ENCODE measurements around the gene DTX3. TPM values are rescaled to one million over a fixed set of nuclear protein-coding genes. Genes with fewer than 3 reads are reported as not detected.

Gene DTX3
- total and polyA plus RNA-seq, 2 experiments from 2014 or later: 22.8 to 46.6 TPM

Other genes with a start within 250 kb of the DTX3 start
- 17.7 and 19.6 TPM in 2 replicates for gene R3HDM2, start 173.8 kb upstream of the DTX3 start, total RNA-seq (2014; rRNA removed; shearing (Covaris generic))
- 9.6 and 10.2 TPM in 2 replicates for gene R3HDM2, start 173.8 kb upstream of the DTX3 start, polyA plus RNA-seq (2016; fragmentation: Nextera tagmentation; extraction: Ambion mirVana)
- gene INHBC, start 170.0 kb upstream of the DTX3 start, total RNA-seq (2014; rRNA removed; shearing (Covaris generic)): not detected in 2 replicates
- gene INHBC, start 170.0 kb upstream of the DTX3 start, polyA plus RNA-seq (2016; fragmentation: Nextera tagmentation; extraction: Ambion mirVana): 0.53 TPM in 1 of 2 replicates, not detected in the other
- gene INHBE, start 149.5 kb upstream of the DTX3 start, total RNA-seq (2014; rRNA removed; shearing (Covaris generic)): 19.4 and 29.0 TPM in 2 replicates
- gene INHBE, start 149.5 kb upstream of the DTX3 start, polyA plus RNA-seq (2016; fragmentation: Nextera tagmentation; extraction: Ambion mirVana): 5.6 and 7.4 TPM in 2 replicates
- 16.1 and 18.1 TPM in 2 replicates for gene GLI1, start 145.0 kb upstream of the DTX3 start, total RNA-seq (2014; rRNA removed; shearing (Covaris generic))
- gene GLI1, start 145.0 kb upstream of the DTX3 start, polyA plus RNA-seq (2016; fragmentation: Nextera tagmentation; extraction: Ambion mirVana): 4.8 and 5.6 TPM in 2 replicates
- gene ARHGAP9, start 125.0 kb upstream of the DTX3 start, total RNA-seq (2014; rRNA removed; shearing (Covaris generic)): 4.6 and 7.1 TPM in 2 replicates
- 4.5 and 4.9 TPM in 2 replicates for gene ARHGAP9, start 125.0 kb upstream of the DTX3 start, polyA plus RNA-seq (2016; fragmentation: Nextera tagmentation; extraction: Ambion mirVana)
- gene MARS1, start 116.8 kb upstream of the DTX3 start, total RNA-seq (2014; rRNA removed; shearing (Covaris generic)): 247 and 266 TPM in 2 replicates
- 351 and 389 TPM in 2 replicates for gene MARS1, start 116.8 kb upstream of the DTX3 start, polyA plus RNA-seq (2016; fragmentation: Nextera tagmentation; extraction: Ambion mirVana)
- gene DDIT3, start 84.3 kb upstream of the DTX3 start, total RNA-seq (2014; rRNA removed; shearing (Covaris generic)): 3.9 and 4.1 TPM in 2 replicates
- gene DDIT3, start 84.3 kb upstream of the DTX3 start, polyA plus RNA-seq (2016; fragmentation: Nextera tagmentation; extraction: Ambion mirVana): 11.7 and 12.5 TPM in 2 replicates
- gene MBD6, start 82.0 kb upstream of the DTX3 start, total RNA-seq (2014; rRNA removed; shearing (Covaris generic)): 12.5 and 16.9 TPM in 2 replicates
- 17.1 and 18.3 TPM in 2 replicates for gene MBD6, start 82.0 kb upstream of the DTX3 start, polyA plus RNA-seq (2016; fragmentation: Nextera tagmentation; extraction: Ambion mirVana)
- gene DCTN2, start 57.6 kb upstream of the DTX3 start, total RNA-seq (2014; rRNA removed; shearing (Covaris generic)): 134 and 157 TPM in 2 replicates
- 56.1 and 62.3 TPM in 2 replicates for gene DCTN2, start 57.6 kb upstream of the DTX3 start, polyA plus RNA-seq (2016; fragmentation: Nextera tagmentation; extraction: Ambion mirVana)
- 16.5 and 21.3 TPM in 2 replicates for gene KIF5A, start 54.8 kb upstream of the DTX3 start, total RNA-seq (2014; rRNA removed; shearing (Covaris generic))
- 9.1 and 11.1 TPM in 2 replicates for gene KIF5A, start 54.8 kb upstream of the DTX3 start, polyA plus RNA-seq (2016; fragmentation: Nextera tagmentation; extraction: Ambion mirVana)
- 26.4 and 30.6 TPM in 2 replicates for gene PIP4K2C, start 13.6 kb upstream of the DTX3 start, total RNA-seq (2014; rRNA removed; shearing (Covaris generic))
- gene PIP4K2C, start 13.6 kb upstream of the DTX3 start, polyA plus RNA-seq (2016; fragmentation: Nextera tagmentation; extraction: Ambion mirVana): 10.5 and 10.8 TPM in 2 replicates
- 9.9 and 10.2 TPM in 2 replicates for gene ARHGEF25, start 6.6 kb downstream of the DTX3 start, total RNA-seq (2014; rRNA removed; shearing (Covaris generic))
- 0.53 TPM in 1 of 2 replicates, not detected in the other for gene ARHGEF25, start 6.6 kb downstream of the DTX3 start, polyA plus RNA-seq (2016; fragmentation: Nextera tagmentation; extraction: Ambion mirVana)
- gene B4GALNT1, start 28.4 kb downstream of the DTX3 start, total RNA-seq (2014; rRNA removed; shearing (Covaris generic)): 2.4 and 2.8 TPM in 2 replicates
- gene B4GALNT1, start 28.4 kb downstream of the DTX3 start, polyA plus RNA-seq (2016; fragmentation: Nextera tagmentation; extraction: Ambion mirVana): 1.3 and 1.4 TPM in 2 replicates
- gene OS9, start 89.3 kb downstream of the DTX3 start, total RNA-seq (2014; rRNA removed; shearing (Covaris generic)): 66.1 and 79.7 TPM in 2 replicates
- gene OS9, start 89.3 kb downstream of the DTX3 start, polyA plus RNA-seq (2016; fragmentation: Nextera tagmentation; extraction: Ambion mirVana): 27.5 and 29.3 TPM in 2 replicates
- 1.1 and 1.3 TPM in 2 replicates for gene AGAP2, start 133.9 kb downstream of the DTX3 start, total RNA-seq (2014; rRNA removed; shearing (Covaris generic))
- 0.36 and 0.38 TPM in 2 replicates for gene AGAP2, start 133.9 kb downstream of the DTX3 start, polyA plus RNA-seq (2016; fragmentation: Nextera tagmentation; extraction: Ambion mirVana)
- 15.6 and 32.9 TPM in 2 replicates for gene TSPAN31, start 140.2 kb downstream of the DTX3 start, total RNA-seq (2014; rRNA removed; shearing (Covaris generic))
- gene TSPAN31, start 140.2 kb downstream of the DTX3 start, polyA plus RNA-seq (2016; fragmentation: Nextera tagmentation; extraction: Ambion mirVana): 12.9 and 15.5 TPM in 2 replicates
- gene CDK4, start 147.5 kb downstream of the DTX3 start, total RNA-seq (2014; rRNA removed; shearing (Covaris generic)): 198 and 214 TPM in 2 replicates
- gene CDK4, start 147.5 kb downstream of the DTX3 start, polyA plus RNA-seq (2016; fragmentation: Nextera tagmentation; extraction: Ambion mirVana): 105 and 108 TPM in 2 replicates
- 2.9 and 3.5 TPM in 2 replicates for gene MARCHF9, start 150.3 kb downstream of the DTX3 start, total RNA-seq (2014; rRNA removed; shearing (Covaris generic))
- gene MARCHF9, start 150.3 kb downstream of the DTX3 start, polyA plus RNA-seq (2016; fragmentation: Nextera tagmentation; extraction: Ambion mirVana): 3.1 and 3.3 TPM in 2 replicates
- 2.7 and 6.8 TPM in 2 replicates for gene CYP27B1, start 162.3 kb downstream of the DTX3 start, total RNA-seq (2014; rRNA removed; shearing (Covaris generic))
- gene CYP27B1, start 162.3 kb downstream of the DTX3 start, polyA plus RNA-seq (2016; fragmentation: Nextera tagmentation; extraction: Ambion mirVana): 0.83 and 1.1 TPM in 2 replicates
- gene METTL1, start 167.3 kb downstream of the DTX3 start, total RNA-seq (2014; rRNA removed; shearing (Covaris generic)): 12.2 and 18.9 TPM in 2 replicates
- 39.5 and 47.0 TPM in 2 replicates for gene METTL1, start 167.3 kb downstream of the DTX3 start, polyA plus RNA-seq (2016; fragmentation: Nextera tagmentation; extraction: Ambion mirVana)
- 3.0 and 5.3 TPM in 2 replicates for gene EEF1AKMT3, start 167.8 kb downstream of the DTX3 start, total RNA-seq (2014; rRNA removed; shearing (Covaris generic))
- gene EEF1AKMT3, start 167.8 kb downstream of the DTX3 start, polyA plus RNA-seq (2016; fragmentation: Nextera tagmentation; extraction: Ambion mirVana): 1.3 and 1.7 TPM in 2 replicates
- 29.5 and 30.9 TPM in 2 replicates for gene TSFM, start 178.0 kb downstream of the DTX3 start, total RNA-seq (2014; rRNA removed; shearing (Covaris generic))
- 41.7 and 43.1 TPM in 2 replicates for gene TSFM, start 178.0 kb downstream of the DTX3 start, polyA plus RNA-seq (2016; fragmentation: Nextera tagmentation; extraction: Ambion mirVana)
- 0.12 and 0.17 TPM in 2 replicates for gene AVIL, start 213.9 kb downstream of the DTX3 start, total RNA-seq (2014; rRNA removed; shearing (Covaris generic))
- 0.59 and 1.3 TPM in 2 replicates for gene AVIL, start 213.9 kb downstream of the DTX3 start, polyA plus RNA-seq (2016; fragmentation: Nextera tagmentation; extraction: Ambion mirVana)
- 66.3 and 81.9 TPM in 2 replicates for gene CTDSP2, start 241.9 kb downstream of the DTX3 start, total RNA-seq (2014; rRNA removed; shearing (Covaris generic))
- gene CTDSP2, start 241.9 kb downstream of the DTX3 start, polyA plus RNA-seq (2016; fragmentation: Nextera tagmentation; extraction: Ambion mirVana): 20.8 and 22.8 TPM in 2 replicates

All from GM23338 (cell line).